ENCODE measurements around the gene LAT. TPM values are rescaled to one million over a fixed set of nuclear protein-coding genes. Genes with fewer than 3 reads are reported as not detected.

LAT gene
- total RNA-seq, 1 experiment from 2014 or later = 2.0 TPM

DNA sequence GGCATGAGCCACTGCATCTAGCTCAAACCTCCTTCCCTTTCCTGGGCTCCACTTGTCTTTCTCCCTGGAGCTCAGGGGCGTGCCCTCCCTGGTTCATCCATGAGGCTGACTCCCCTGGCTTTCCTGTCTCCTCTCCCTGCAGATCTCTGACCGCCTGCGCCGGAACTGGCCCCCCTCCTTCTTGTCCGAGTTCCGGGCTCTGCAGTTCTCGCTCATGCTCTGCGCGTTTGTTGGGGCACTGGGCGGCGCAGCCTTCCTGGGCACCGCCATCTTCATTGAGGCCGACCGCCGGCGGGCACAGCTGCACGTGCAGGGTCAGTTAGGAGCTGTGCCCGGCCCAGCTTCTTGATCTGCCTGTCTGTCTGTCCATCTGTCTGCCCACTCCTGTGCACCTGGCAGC is 1.2 kb upstream of the LAT start:
- no peak overlapping the region for H3K27ac ChIP-seq
- peaks cover 47% of the 10 kb centered on the region for H3K36me3 ChIP-seq
- DNase-seq (ENCODE audit: low read depth in 1 of 2, low spot score in 2 of 2) = no peak
- H3K4me1 ChIP-seq (replicated peaks) = no peaks in the 10 kb centered on the region
- H3K9me3 ChIP-seq (replicated peaks) = 0 out of 2 replicates have a peak, but pooled peaks cover 3% of the 10 kb centered on the region
- no peak overlapping the region for H3K4me3 ChIP-seq
- no peaks in the 10 kb centered on the region for H3K27me3 ChIP-seq (replicated peaks)

DNA sequence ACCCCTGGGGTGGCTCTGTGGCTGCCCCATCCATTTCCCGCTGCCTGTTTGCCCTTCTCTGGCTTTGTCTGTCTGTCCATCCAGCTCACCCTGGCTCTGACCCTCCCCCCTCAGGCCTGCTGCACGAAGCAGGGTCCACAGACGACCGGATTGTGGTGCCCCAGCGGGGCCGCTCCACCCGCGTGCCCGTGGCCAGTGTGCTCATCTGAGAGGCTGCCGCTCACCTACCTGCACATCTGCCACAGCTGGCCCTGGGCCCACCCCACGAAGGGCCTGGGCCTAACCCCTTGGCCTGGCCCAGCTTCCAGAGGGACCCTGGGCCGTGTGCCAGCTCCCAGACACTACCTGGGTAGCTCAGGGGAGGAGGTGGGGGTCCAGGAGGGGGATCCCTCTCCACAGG is 761 bp upstream of the LAT start:
- Histone ChIP-seq H3K9me3 (replicated peaks) (0 out of 2 replicates have a peak, but pooled peaks cover 3% of the 10 kb centered on the region), H3K27me3 (replicated peaks) (no peaks in the 10 kb centered on the region), H3K4me3 (no peak overlapping the region), H3K36me3 (peaks cover 47% of the 10 kb centered on the region), H3K27ac (no peak overlapping the region), H3K4me1 (replicated peaks) (no peaks in the 10 kb centered on the region)
- no peak for DNase-seq (ENCODE audit: low read depth in 1 of 2, low spot score in 2 of 2)

DNA sequence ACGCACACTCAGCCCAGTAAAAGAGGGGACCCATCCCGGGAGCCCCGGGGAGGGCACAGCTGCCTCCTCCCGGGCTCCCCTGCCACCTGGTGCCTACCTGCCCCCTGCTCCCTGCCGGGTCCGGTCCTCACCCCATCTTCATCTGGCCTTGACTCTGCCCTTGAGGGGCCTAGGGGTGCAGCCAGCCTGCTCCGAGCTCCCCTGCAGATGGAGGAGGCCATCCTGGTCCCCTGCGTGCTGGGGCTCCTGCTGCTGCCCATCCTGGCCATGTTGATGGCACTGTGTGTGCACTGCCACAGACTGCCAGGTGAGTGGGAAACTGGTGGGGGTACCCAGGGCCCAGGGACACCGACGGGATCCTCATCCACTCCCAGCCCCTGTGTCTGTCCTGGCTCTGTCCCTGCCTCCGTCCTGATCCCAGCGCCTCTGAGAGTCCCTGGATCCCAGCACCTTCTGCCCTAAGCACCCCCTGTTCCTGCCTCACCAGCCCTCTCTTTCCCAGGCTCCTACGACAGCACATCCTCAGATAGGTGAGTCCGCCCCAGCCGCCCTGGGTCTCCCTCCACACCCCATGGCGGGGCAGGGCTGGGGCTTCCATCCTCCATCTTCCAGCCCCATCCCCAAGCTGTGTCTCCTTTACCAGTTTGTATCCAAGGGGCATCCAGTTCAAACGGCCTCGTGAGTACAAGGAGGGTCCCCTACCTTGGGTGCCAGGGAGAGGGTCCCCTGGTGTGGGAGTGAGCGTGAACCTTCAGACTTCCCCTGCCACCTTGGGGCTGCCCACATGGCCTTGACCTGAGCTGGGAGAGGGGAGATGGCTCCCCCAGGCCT is 574 bp downstream of the LAT start:
- H3K36me3 ChIP-seq = peaks cover 47% of the 10 kb centered on the region
- H3K27me3 ChIP-seq (replicated peaks) = no peaks in the 10 kb centered on the region
- DNase-seq (ENCODE audit: low read depth in 1 of 2, low spot score in 2 of 2) = no peak
- H3K4me3 ChIP-seq = no peak overlapping the region
- H3K4me1 ChIP-seq (replicated peaks) = no peaks in the 10 kb centered on the region
- H3K9me3 ChIP-seq (replicated peaks) = 0 out of 2 replicates have a peak, but pooled peaks cover 3% of the 10 kb centered on the region
- no peak overlapping the region for H3K27ac ChIP-seq

DNA sequence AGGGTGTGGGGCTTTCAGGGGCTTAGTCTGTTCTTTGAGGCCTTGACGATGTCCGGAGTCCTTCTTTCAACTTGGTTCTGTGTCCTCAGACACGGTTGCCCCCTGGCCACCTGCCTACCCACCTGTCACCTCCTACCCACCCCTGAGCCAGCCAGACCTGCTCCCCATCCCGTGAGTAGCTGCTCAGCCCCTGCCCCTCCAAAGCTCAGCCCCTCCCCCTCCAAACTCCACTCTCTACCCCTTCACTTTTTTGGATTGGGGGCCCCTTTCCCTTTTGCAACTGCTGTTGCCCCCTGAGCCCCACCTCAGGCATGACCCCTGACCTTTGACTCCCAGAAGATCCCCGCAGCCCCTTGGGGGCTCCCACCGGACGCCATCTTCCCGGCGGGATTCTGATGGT is 1.2 kb downstream of the LAT start:
- Histone ChIP-seq H3K27me3 (replicated peaks) (no peaks in the 10 kb centered on the region), H3K36me3 (peaks cover 44% of the 10 kb centered on the region), H3K4me3 (no peak overlapping the region), H3K27ac (no peak overlapping the region), H3K4me1 (replicated peaks) (no peaks in the 10 kb centered on the region), H3K9me3 (replicated peaks) (0 out of 2 replicates have a peak, but pooled peaks cover 3% of the 10 kb centered on the region)
- no peak for DNase-seq (ENCODE audit: low read depth in 1 of 2, low spot score in 2 of 2)

DNA sequence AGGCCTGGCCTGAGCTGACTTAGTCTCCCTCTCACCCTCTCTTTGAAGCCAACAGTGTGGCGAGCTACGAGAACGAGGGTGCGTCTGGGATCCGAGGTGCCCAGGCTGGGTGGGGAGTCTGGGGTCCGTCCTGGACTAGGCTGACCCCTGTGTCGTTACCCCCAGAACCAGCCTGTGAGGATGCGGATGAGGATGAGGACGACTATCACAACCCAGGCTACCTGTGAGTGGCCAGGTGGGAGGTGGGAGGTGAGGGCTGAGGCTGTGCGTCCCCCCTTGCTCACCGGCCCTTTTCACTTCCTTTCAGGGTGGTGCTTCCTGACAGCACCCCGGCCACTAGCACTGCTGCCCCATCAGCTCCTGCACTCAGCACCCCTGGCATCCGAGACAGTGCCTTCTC is 1.6 kb downstream of the LAT start:
- H3K4me3 ChIP-seq = no peak overlapping the region
- DNase-seq (ENCODE audit: low read depth in 1 of 2, low spot score in 2 of 2) = no peak
- H3K36me3 ChIP-seq = peaks cover 39% of the 10 kb centered on the region
- no peaks in the 10 kb centered on the region for H3K4me1 ChIP-seq (replicated peaks)
- H3K27me3 ChIP-seq (replicated peaks) = no peaks in the 10 kb centered on the region
- no peak overlapping the region for H3K27ac ChIP-seq
- H3K9me3 ChIP-seq (replicated peaks) = 0 out of 2 replicates have a peak, but pooled peaks cover 3% of the 10 kb centered on the region

DNA sequence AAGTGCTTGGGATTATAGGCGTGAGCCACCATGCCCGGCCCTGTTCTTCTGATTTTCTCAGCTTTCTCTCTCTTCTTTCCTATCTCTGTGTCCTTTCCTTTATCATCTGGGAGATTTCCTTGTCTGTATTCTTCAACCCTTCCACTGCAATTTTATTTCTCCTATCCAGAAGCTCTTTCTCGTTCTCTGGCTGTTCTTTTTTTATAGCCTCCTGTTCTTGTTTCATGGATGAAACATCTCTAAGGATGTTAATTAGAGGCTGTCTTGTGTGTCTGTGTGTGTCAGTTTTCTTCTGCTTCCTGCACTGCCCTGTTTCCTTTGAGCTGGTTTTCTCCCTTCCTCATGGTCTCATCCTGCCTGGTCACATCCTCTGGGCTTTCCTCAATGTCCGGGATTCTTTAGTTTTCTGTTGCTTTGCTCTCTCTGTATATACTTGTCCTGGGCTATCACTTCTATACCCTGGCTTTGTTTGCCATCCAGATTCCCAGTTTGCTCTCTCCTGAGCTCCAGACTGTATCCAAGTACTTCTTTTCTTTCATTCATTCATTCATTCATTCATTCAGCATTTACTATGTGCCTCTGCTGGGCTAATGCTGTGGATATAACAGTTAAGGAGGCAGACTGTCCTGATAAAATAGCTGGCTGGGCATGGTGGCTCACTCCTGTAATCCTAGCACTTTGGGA is 2.5 kb downstream of the LAT start:
- Histone ChIP-seq H3K36me3 (peaks cover 31% of the 10 kb centered on the region), H3K4me3 (no peak overlapping the region), H3K4me1 (replicated peaks) (no peaks in the 10 kb centered on the region), H3K27me3 (replicated peaks) (no peaks in the 10 kb centered on the region), H3K9me3 (replicated peaks) (no peaks in the 10 kb centered on the region), H3K27ac (no peak overlapping the region)
- no peak for DNase-seq (ENCODE audit: low read depth in 1 of 2, low spot score in 2 of 2)

DNA sequence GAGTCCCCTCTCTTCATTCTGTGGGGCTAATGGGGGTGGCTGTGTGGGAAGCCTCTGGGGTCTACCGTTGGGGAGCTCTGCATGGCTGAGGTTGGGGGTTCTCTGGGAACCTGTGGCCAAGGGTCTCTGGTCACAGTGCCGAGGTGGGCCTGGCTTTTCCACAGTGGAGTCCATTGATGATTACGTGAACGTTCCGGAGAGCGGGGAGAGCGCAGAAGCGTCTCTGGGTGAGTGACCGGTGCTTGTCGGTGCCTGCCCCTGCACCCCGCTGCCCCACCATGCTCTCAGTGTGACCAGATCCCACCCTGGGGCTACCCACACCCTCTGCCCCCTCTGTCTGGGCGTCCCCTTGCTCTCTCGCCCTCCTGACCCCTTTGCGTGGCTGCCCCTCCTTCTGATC is 4.5 kb downstream of the LAT start:
- Histone ChIP-seq H3K4me1 (replicated peaks) (no peaks in the 10 kb centered on the region), H3K4me3 (no peak overlapping the region), H3K27ac (no peak overlapping the region), H3K9me3 (replicated peaks) (no peaks in the 10 kb centered on the region), H3K27me3 (replicated peaks) (no peaks in the 10 kb centered on the region), H3K36me3 (peaks cover 12% of the 10 kb centered on the region)
- no peak for DNase-seq (ENCODE audit: low read depth in 1 of 2, low spot score in 2 of 2)

DNA sequence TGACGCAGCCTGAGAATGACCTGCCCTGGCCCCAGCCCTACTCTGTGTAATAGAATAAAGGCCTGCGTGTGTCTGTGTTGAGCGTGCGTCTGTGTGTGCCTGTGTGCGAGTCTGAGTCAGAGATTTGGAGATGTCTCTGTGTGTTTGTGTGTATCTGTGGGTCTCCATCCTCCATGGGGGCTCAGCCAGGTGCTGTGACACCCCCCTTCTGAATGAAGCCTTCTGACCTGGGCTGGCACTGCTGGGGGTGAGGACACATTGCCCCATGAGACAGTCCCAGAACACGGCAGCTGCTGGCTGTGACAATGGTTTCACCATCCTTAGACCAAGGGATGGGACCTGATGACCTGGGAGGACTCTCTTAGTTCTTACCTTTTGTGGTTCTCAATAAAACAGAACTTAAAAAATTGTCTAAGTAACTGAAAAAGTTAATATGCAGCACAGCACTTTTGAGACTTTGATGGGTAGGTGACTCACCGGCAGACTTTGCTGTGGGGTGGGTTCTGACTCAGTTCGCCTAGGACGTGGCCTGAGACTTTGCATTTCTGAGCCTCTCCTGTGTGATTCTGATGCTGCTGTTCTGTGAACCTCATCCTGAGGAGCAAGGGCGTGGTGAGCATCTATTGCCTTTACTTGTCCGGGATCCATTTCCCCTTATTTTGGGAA is 5.7 kb downstream of the LAT start:
- Histone ChIP-seq H3K36me3 (peaks cover 6% of the 10 kb centered on the region), H3K27me3 (replicated peaks) (no peaks in the 10 kb centered on the region), H3K9me3 (replicated peaks) (no peaks in the 10 kb centered on the region), H3K27ac (no peak overlapping the region), H3K4me3 (no peak overlapping the region), H3K4me1 (replicated peaks) (no peaks in the 10 kb centered on the region)
- DNase-seq (ENCODE audit: low read depth in 1 of 2, low spot score in 2 of 2) = no peak

DNA sequence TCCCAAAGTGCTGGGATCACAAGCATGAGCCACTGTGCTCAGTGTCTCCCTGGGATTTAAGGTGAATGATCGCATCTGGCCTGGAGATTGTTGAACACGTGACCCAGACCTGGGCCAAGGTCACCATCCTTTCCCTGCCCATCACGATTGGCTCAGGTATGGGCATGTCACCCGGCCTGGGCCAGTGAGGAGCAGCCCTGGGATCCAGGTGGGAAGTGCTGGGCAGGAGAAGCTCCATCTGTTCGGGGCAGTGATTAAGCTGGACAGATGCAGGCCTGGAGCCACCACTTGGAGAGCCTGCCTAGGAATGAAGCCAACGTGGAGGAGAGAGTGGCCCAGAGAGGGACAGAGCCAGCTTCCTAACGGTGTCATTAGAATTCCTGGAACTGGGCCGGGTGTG is 6.8 kb downstream of the LAT start:
- Histone ChIP-seq H3K27me3 (replicated peaks) (no peaks in the 10 kb centered on the region), H3K4me3 (no peak overlapping the region), H3K4me1 (replicated peaks) (no peaks in the 10 kb centered on the region), H3K9me3 (replicated peaks) (no peaks in the 10 kb centered on the region), H3K36me3 (peaks cover 3% of the 10 kb centered on the region; the same call in 1 of the 2 replicates), H3K27ac (no peak overlapping the region)
- DNase-seq (ENCODE audit: low read depth in 1 of 2, low spot score in 2 of 2) = no peak

DNA sequence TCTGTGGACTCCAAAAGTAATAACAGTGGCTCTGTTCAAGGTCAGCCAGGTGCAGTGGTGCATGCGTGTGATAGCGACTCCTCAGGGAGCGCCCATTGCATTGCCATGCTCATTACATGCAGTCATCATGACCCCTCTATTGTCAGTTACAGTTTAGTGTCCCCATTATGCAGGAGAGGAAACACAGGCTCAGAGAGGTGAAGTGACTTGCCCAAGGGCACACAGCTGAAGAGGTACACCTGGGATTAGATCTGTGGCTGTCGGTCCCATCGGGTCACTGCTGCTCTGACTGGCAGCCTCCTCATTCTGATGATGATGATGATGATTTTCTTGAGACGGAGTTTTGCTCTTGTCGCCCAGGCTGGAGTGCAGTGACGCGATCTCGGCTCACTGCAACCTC is 7.6 kb downstream of the LAT start:
- H3K4me3 ChIP-seq = no peak overlapping the region
- H3K4me1 ChIP-seq (replicated peaks) = no peaks in the 10 kb centered on the region
- no peak overlapping the region for H3K27ac ChIP-seq
- peaks cover 3% of the 10 kb centered on the region; the same call in 1 of the 2 replicates for H3K36me3 ChIP-seq
- no peaks in the 10 kb centered on the region for H3K9me3 ChIP-seq (replicated peaks)
- DNase-seq (ENCODE audit: low read depth in 1 of 2, low spot score in 2 of 2) = no peak
- no peaks in the 10 kb centered on the region for H3K27me3 ChIP-seq (replicated peaks)

DNA sequence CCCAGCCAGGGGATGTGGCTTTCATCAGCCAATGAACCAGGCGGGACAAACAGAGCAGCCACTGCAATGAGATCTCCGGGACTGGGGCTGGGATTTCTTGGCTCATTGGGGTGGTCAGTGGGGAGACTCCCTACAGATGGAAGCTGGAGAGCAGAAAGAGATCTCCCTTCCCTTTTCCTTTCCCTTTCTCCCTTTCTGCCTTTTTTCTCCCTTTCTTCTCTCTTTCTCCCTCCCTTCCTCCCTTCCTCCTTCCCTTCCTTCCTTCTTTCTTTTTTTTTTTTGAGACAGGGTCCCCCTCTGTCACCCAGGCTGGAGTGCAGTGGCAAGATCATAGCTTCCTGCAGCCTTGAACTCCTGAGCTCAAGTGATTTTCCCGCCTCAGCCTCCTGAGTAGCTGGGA is 14.0 kb downstream of the LAT start:
- H3K4me3 ChIP-seq = no peak overlapping the region
- no peak overlapping the region for H3K27ac ChIP-seq
- no peak for DNase-seq (ENCODE audit: low read depth in 1 of 2, low spot score in 2 of 2)
- no peaks in the 10 kb centered on the region for H3K4me1 ChIP-seq (replicated peaks)
- H3K36me3 ChIP-seq = no peaks in the 10 kb centered on the region
- no peaks in the 10 kb centered on the region for H3K27me3 ChIP-seq (replicated peaks)
- H3K9me3 ChIP-seq (replicated peaks) = no peaks in the 10 kb centered on the region

DNA sequence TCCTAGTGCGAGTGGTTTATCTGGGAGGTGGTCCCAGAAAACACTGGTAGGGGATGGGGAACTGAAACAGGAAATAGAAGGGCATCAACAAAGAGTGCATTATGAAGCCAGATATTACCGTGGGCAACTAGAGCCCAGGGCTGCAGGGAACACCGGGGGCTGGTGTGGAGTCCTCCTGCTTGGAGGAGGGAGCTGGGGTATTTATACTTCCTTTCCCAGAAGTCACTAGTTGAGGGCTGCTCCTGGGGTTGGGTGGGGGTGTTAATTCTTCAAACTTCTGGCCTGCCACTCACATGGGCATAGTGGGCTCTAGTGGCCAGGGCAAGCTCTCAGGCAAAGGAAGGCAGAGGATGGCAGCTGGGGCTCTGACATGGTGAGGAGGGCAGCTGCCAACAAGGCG is 14.7 kb downstream of the LAT start:
- Histone ChIP-seq H3K36me3 (no peaks in the 10 kb centered on the region), H3K4me3 (no peak overlapping the region), H3K27me3 (replicated peaks) (no peaks in the 10 kb centered on the region), H3K9me3 (replicated peaks) (no peaks in the 10 kb centered on the region), H3K27ac (no peak overlapping the region), H3K4me1 (replicated peaks) (no peaks in the 10 kb centered on the region)
- DNase-seq (ENCODE audit: low read depth in 1 of 2, low spot score in 2 of 2) = no peak

DNA sequence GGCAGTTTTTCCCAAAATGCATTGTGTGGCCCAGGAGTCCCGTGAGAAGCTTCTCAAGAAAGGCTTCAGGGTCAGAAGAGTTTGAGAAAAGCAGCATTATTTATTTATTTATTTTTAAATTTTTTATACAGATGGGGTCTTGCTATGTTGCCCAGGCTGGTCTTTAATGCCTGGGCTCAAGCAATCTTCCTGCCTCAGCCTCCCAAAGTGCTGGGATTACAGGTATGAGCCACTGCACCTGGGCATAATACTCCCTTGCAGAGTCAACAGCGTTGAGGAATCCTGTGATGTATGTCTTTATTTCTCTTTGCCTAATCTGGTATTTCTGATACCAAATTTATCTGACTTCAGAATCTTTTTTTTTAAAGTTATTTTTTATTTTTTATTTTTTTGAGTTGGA is 15.2 kb downstream of the LAT start:
- no peak for DNase-seq (ENCODE audit: low read depth in 1 of 2, low spot score in 2 of 2)
- Histone ChIP-seq H3K4me3 (no peak overlapping the region), H3K27me3 (replicated peaks) (no peaks in the 10 kb centered on the region), H3K4me1 (replicated peaks) (no peaks in the 10 kb centered on the region), H3K9me3 (replicated peaks) (no peaks in the 10 kb centered on the region), H3K36me3 (no peaks in the 10 kb centered on the region), H3K27ac (no peak overlapping the region)
